HAP-1 (cell line): ENCODE data around the gene ANTXR1.

Experiments used
- DNase-seq, 2 experiments: peaks; one replicate each; pipeline ENCODE4 v3.0.0-alpha.2; 2016 to 2020; ENCODE audit warnings: low spot score in 2 of 2
- H3K27me3 ChIP-seq: fragments of 250-450 bp; sonication (Bioruptor Pico); 2 replicates; pipeline ENCODE4 v1.5.1; 2020; ENCODE audit warnings: low read depth, mild to moderate bottlenecking, moderate library complexity
- H3K36me3 ChIP-seq: fragments of 250-450 bp; sonication (Bioruptor Pico); replicated peaks from 2 replicates; pipeline ENCODE4 v1.5.1; 2020; ENCODE audit warnings: mild to moderate bottlenecking
- H3K4me1 ChIP-seq: fragments of 250-450 bp; sonication (Bioruptor Pico); 2 replicates; pipeline ENCODE4 v1.5.1; 2020; ENCODE audit warnings: mild to moderate bottlenecking
- H3K4me3 ChIP-seq: fragments of 250-450 bp; sonication (Bioruptor Pico); 2 replicates; pipeline ENCODE4 v1.5.1; 2020; ENCODE audit warnings: mild to moderate bottlenecking, moderate library complexity
- H3K9me3 ChIP-seq: fragments of 250-450 bp; sonication (Bioruptor Pico); 2 replicates; pipeline ENCODE4 v1.5.1; 2020; ENCODE audit warnings: mild to moderate bottlenecking, moderate library complexity
- in situ Hi-C: fragments of 300-500 bp; cut with MboI; formaldehyde crosslinking; loops from 3 replicates; pipeline ENCODE4 v1.14.3; 2020; ENCODE audit warnings: low sequenced_read_pairs, inconsistent platforms, mixed read lengths

The ANTXR1 gene

DNA sequence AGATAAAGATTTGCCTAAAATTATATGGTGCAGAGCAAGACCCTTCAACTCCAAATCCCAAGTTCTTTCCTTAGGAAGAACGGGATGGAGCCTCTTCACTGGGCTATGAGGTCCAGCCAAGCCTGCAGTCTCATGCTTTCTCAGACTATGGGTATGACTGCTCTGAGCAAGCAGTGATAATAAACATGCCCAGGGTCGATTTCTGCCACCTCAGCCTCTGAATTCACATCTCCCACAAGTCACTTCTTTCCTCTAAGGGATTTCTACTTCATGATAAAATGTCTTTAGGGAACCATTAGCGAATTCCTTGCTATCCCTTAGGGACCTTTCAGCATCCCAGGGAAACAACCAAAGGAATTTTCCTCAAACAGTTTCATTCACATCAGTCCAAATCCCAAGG is 279.3 kb downstream of the ANTXR1 start:
- Histone ChIP-seq H3K36me3 (no peaks in the 10 kb centered on the region), H3K27me3 (no peaks in the 10 kb centered on the region), H3K4me3 (no peak overlapping the region), H3K4me1 (no peaks in the 10 kb centered on the region), H3K9me3 (no peaks in the 10 kb centered on the region)
- in situ Hi-C loops, result no loop called here
- DNase-seq, result no peak

DNA sequence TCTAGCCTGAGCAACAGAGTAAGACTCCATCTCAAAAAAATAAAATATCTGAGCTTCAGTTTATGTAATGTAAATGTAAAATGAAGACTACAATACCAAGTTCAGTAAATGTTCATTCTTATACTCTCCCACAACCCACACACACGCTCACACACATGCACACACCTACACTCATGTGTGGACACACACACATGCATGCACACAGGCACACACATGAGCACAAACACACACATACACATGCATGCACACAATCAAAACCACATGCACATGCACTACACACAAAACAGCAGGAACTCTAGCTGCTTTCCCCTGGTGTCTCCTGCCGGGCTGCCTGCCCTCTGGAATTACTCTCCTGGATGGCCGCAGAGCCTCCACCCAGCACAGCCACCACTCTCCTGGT is 283.4 kb downstream of the ANTXR1 start:
- no peak for DNase-seq
- Histone ChIP-seq H3K9me3 (no peaks in the 10 kb centered on the region), H3K4me1 (no peaks in the 10 kb centered on the region), H3K27me3 (no peaks in the 10 kb centered on the region), H3K4me3 (no peak overlapping the region), H3K36me3 (no peaks in the 10 kb centered on the region)
- in situ Hi-C loops, result loop anchor here (5.0 kb wide), 1 partner anchor 354 kb away; no protein-coding TSS in a partner anchor

DNA sequence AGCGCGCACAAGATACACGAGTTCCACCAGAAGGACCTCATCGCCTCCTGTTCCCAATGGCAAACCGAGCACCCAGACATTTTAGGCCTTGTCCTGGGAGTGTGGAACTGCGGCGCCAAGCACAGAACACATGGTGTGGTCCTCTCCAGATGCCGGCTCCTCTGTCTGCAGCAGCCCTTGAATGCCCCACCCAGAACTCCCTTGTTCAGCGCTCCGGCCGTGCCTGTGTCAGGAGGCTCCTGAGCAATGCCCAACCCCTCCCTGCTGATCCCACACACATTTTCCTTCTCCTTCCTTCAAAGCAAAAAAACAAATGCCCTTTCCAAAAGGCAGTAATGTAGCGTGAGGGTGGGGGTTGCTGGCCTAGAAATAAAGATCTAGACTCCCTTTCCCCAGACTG is 284.2 kb downstream of the ANTXR1 start:
- no peak for DNase-seq
- Histone ChIP-seq H3K36me3 (no peaks in the 10 kb centered on the region), H3K27me3 (no peaks in the 10 kb centered on the region), H3K9me3 (no peaks in the 10 kb centered on the region), H3K4me1 (no peaks in the 10 kb centered on the region), H3K4me3 (no peak overlapping the region)
- in situ Hi-C loops, result loop anchor here (5.0 kb wide), 1 partner anchor 355 kb away; no protein-coding TSS in a partner anchor

DNA sequence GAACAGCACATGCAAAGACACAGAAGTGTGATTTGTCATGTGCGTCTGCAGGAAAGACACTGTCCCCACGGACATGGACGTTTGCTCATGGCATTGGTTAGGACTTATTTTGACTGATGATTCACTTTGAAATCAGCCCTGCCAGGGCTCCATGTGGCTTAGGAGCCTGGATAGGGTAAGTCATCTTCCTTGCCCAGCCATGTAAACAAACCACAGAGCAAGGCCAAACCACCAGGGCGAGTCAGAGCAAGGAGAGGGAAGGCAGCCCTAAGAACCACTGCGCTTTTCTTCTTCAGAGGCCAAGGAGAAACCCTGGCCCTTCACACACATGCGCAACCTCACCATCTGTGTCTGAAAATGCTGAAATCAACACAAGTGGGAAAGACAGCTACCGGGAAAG is 285.3 kb downstream of the ANTXR1 start:
- H3K27me3 ChIP-seq, result no peaks in the 10 kb centered on the region
- H3K4me1 ChIP-seq, result no peaks in the 10 kb centered on the region
- no peak for DNase-seq
- no peaks in the 10 kb centered on the region for H3K36me3 ChIP-seq
- H3K9me3 ChIP-seq, result no peaks in the 10 kb centered on the region
- no peak overlapping the region for H3K4me3 ChIP-seq
- in situ Hi-C loops, result loop anchor here (5.0 kb wide), 1 partner anchor 356 kb away; no protein-coding TSS in a partner anchor

DNA sequence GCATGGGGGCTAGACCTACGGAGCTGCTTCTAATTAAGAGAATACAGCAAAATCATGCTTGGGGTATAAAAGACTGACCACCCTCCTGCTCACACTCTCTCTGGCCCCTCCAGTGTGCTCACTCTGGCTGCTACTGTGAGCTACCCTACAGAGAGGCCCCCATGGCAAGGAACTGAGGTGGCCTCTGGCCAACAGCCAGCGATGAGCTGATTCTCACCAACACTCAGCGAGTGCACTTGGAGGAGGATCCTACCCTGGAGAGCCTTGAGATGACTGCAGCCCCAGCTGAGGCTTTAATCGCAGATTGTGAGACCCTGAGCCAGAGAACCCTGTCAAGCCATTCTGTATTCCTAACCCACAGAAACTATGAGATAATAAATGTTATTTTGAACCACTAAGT is 285.9 kb downstream of the ANTXR1 start:
- Histone ChIP-seq H3K27me3 (no peaks in the 10 kb centered on the region), H3K4me3 (no peak overlapping the region), H3K9me3 (no peaks in the 10 kb centered on the region), H3K4me1 (no peaks in the 10 kb centered on the region), H3K36me3 (no peaks in the 10 kb centered on the region)
- no peak for DNase-seq
- in situ Hi-C loops, result loop anchor here (5.0 kb wide), 1 partner anchor 357 kb away; no protein-coding TSS in a partner anchor
